ENCODE measurements around the gene RAD51B.

DNA sequence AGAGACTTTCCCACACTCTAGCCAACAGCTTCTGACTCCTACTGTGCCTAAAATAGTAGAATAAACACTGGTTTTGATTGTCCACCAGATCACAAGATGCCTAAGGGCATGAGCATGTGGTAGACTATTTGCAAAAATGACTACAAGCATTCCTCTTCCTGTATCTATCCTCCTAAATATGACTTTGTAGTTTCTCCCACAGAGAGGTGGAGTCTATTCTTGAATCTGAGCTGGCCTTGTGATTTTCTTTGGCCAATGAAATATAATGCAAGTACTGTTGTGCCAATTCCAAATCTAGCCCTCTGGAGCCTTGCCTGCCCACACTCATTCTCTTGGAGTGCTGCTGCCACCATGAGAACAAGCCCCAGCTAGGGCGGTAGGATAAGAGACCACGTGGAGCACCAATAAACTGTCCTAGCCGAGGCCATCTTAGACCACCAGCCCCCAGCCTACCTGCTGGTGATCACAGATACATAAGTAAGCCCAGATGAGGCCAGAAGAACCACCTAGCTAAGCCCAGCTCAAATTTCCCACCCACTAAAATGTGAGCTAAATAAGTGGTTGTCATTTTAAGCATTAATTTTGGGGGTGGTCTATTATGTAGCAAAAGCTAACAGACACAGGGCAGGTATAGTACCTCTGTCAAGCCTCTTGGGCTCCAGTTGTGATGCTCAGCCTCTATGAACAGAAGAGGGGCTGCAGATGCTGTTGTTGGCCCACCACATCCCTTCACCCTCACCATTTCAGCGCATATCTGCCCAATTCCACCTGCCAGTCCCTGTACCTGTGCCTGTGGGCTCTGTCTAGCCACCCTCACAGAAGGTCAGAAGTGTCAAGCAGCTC, 955.4 kb downstream of the RAD51B start:
- TF ChIP-seq, protein P1, sequence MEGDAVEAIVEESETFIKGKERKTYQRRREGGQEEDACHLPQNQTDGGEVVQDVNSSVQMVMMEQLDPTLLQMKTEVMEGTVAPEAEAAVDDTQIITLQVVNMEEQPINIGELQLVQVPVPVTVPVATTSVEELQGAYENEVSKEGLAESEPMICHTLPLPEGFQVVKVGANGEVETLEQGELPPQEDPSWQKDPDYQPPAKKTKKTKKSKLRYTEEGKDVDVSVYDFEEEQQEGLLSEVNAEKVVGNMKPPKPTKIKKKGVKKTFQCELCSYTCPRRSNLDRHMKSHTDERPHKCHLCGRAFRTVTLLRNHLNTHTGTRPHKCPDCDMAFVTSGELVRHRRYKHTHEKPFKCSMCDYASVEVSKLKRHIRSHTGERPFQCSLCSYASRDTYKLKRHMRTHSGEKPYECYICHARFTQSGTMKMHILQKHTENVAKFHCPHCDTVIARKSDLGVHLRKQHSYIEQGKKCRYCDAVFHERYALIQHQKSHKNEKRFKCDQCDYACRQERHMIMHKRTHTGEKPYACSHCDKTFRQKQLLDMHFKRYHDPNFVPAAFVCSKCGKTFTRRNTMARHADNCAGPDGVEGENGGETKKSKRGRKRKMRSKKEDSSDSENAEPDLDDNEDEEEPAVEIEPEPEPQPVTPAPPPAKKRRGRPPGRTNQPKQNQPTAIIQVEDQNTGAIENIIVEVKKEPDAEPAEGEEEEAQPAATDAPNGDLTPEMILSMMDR (IDR thresholded peaks at IDR 0.05), result no peak
- TF ChIP-seq EP300 (IDR thresholded peaks at IDR 0.05), result no peak
- no peak for TF ChIP-seq POLR2A (IDR thresholded peaks at IDR 0.05)

All from ovary (tissue), 3 donors.